DMS153 treated with DMSO at 0.1 percent for 48 hours (cell line): Measurements from ENCODE around the gene AOPEP.
A peak's percentile ranks its signal among the peaks of the same experiment; 100 is the strongest.

Experiments used
- DNase-seq: peaks from one replicate; lab custom pipeline; 2025; ENCODE audit not compliant: unreplicated experiment; lab: John Stamatoyannopoulos, UW

AOPEP gene

DNA sequence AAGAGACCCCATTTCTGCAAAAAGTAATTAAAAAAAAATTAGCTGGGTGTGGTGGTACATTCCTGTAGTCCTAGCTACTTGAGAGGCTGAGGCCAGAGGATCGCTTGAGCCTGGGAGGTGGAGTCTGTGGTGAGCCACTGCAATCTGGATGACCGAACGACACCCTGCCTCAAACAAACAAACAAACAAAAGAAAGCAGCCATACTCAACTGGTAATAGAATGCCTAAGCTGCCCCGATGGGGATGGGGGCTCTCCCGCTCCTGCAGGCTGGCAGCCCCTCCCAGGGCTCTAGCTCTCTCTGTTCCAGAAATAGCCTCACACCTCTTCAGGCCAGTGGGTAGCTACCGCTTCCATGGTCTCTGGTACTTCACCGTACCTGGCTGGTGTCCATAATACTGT lies 349.2 kb downstream of the AOPEP start:
- DNase-seq = no peak

DNA sequence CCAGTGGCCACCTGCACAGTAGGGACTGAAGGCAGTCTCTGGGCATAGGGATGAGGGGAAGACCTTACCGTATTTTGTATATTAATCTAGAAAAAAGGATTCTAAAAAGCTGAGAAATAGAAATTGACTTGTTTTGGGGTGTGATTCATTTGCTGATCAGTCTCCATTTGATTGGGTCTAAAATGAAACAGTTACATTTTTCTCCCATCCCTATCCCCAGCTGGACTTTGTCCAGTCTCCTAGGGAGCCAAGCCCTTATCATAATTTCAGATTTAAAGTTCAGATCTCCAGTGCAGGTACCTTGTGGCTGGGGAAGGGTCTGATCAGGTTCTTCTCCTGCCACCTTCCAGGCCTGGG lies 350.2 kb downstream of the AOPEP start:
- no peak for DNase-seq

DNA sequence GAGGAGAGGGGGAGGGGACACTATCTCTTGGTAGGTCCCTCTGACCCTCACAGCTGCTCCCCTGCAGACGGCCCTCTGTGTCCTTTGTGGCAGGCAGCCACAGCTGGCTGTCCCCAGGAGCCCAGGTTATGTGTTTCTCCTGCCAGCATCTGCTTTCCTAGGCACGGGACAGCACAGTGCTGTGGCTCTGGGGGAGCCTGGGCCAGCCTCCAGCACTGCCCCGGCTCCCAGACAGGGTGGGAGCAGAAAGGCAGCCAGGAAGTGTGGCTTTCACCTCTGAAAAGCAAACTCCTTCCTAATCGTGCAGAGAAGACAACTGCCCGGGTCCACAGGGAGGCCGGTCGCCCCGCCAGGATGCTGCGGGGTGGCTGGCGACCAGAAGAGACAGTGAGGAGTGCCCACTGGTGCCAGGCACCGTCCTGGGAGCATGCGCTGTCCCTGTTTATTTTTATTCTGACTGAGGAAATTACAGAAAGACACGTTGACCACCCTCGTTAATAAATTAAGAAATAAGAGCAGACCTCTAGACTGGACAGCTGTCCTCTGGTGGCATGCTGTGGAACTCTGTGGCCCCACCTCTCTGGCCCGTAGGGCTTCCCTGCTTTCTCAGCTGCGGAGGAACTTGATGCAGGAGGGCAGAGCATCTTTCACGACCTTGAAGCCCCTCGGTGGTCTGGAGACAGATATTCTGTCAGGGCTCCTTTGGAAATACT lies 350.7 kb downstream of the AOPEP start:
- DNase-seq = no peak

DNA sequence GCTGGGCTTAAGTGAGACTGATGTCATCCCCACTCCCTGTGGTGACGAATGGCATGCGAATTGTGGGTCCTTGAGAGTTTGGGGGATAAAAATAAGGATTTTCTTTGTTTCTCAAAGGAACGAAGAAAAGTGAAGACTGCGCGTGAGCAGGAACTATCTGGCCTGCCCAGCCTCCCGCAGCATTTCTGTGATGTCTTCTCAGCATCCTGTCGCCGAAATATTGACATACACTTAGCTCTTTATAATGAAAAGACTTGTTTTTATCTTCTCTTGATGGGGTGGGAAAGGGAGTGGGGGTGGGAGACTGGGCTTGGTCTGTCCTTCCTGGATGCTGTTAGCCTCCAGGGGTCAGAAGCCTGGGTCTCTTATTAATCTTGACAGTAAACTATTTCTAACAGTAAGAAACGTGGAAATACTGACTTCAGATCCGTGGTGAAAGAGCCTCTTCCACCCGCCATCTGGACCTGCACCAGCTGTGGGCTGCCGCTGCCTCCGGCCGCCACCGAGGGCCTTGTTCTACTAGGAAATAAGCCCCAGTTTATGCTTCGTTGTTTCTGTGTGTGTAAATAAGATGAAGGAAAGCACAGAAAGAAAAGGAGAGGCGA lies 351.4 kb downstream of the AOPEP start:
- DNase-seq = no peak

DNA sequence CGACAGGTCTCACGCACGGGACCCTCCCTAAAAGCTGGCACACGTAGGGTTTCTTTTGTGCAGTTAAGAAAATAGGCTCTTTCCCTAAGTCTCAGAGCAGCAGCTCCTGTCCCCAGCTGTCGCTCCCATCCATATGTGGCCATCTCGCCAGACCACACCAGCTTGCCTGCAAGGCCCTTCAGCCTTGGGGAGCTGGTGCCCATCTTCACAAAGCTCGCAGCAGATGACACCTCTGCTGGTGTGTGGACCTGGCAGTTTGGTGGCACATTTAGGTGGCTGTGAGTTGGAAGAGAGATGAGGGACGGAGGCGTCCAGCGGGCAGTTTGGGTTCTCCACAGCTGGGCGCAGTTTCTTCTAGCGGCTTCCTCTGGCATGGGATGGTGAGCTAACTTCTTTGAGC lies 352.0 kb downstream of the AOPEP start:
- no peak for DNase-seq

DNA sequence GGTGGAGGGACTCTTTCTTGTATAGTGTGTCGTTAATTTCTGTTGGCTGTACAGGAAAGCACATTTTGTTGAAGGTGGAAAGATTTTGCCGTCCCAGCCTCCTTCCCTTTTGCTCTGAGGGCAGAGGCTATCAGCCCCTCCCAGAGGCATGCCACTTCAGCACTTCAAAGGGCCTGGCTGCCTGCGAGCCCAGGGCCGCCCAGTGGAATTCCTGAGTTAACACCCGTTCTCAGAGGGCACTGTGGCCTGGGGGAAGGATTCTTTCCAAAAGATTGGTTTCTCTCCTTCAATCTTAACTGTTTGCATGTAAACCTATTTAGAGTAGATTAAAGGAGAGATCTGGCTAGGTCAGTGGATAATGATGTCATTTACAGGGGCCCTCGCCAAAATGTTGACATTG lies 352.4 kb downstream of the AOPEP start:
- no peak for DNase-seq

DNA sequence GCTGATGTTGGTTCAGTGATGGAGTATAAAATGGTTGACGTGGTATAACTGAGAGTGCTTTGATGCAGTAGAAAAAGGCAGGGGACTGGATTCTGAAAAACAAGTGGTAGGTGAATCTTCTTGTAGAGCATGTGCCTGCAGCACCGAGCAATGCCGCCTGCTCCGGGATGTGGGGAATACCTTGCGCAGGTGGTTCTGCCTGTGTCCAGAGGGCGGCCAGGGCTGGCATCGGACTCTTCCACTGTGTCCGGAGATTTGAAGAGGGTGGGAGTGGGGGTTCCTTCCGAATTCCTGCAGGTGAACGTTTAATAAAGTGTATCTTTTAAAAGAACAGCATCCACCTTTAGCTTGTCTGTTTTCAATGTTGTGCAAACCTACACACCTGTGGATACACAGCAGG lies 353.0 kb downstream of the AOPEP start:
- no peak for DNase-seq

DNA sequence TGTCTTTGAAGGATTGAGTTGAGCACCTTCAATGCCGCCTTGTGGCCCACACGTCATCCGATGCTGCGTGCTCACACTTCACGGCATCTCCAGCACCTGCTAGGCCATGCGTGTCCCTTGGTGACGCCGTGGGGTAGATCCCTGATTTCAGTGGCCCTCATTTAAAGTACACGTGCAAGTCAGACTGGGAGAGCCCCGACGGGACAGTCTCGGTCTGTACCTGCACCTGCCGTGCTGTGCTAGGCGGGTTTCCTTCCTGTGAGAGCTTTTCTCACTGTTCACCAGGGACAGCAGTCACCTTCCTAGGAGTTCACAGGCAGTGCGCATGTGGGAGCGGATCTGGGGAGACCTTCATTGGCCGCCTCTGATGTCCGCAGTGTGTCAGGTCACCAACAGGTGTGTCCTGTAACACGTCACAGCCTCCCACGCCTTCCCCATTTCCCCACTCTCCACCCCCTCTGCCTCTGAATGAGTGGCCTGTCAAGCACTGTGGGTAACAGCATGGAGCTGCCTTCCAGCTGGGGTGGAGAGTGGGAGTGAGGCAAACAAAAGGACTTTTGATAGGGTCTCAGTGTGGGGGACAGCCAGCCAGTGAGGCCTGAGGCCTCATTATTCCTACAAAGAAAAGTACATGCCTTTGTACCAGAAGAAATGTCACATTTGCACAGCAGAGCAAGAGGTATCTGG lies 354.6 kb downstream of the AOPEP start:
- DNase-seq = no peak

DNA sequence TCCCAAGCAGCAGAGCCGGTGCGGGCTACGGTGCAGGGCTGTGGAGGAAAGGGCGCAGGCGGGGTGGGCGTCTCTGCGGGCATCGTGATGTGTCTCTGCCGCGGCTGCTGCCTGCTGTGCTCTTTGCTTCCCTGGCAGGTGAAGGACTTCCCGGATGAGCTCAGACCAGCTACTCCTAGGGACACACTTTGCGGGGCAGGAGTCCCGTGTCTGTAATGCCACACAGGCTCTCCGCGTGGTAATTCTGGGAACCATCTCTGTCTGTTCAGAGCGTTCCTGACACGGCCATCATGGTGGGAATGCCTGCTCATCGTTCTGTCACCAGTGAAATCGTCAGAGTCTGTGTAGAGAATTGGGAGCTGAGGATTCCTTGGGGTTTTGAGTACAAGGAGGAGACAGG lies 355.5 kb downstream of the AOPEP start:
- DNase-seq = no peak

DNA sequence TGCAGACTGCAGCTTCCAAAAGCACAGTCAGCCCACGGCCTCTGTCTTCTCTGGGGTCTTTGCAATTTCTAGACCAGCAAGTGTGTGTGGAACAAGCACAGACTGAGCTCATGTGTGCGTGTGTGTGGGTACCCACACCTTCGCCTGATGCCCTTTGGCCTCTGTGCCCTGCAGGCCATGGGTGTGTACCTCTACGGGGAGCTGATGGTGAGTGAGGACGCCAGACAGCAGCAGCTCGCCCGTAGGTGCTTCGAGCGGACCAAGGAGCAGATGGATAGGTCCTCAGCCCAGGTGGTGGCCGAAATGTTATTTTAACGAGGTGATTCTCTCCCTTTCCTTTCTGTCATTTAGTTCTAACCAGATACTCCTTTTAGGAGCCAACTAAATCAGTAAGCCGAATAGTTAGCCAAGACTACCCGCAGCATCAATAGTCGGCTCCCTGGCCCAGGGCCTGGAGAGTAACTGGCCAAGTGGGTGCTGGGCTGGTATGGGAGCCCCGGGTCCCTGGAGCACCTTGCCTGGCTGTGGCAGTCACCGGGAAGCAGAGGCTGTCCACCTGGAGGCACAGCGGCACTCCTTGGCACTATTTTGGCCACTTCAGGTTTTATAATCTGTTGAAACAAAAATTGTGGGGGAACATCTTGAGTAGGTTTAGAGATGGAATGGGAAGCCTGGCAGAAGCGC lies 356.0 kb downstream of the AOPEP start:
- DNase-seq = no peak

DNA sequence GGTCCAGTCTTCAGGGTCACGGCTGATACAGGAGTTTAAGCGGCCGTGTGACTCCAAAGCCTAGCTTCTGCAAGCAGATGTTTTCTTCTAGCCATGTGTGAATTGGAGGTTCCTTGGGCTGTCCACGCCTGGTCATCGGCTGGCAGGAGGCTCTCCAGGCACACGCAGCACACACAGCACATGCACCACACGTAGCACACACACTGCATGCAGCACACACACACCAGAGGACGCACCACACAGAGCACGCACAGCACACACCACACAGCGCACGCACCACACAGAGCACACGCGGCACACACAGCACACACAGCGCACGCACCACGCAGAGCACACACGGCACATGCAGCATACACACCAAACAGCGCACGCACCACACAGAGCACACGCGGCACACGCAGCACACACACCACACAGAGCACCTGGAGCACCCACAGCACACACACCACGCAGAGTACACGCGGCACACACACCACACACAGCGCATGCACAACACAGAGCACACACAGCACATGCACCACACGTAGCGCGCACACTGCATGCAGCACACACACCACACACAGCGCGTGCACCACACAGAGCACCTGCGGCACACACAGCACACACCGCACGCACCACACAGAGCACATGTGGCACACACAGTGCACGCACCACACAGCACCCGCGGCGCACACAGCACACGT lies 356.7 kb downstream of the AOPEP start:
- no peak for DNase-seq

DNA sequence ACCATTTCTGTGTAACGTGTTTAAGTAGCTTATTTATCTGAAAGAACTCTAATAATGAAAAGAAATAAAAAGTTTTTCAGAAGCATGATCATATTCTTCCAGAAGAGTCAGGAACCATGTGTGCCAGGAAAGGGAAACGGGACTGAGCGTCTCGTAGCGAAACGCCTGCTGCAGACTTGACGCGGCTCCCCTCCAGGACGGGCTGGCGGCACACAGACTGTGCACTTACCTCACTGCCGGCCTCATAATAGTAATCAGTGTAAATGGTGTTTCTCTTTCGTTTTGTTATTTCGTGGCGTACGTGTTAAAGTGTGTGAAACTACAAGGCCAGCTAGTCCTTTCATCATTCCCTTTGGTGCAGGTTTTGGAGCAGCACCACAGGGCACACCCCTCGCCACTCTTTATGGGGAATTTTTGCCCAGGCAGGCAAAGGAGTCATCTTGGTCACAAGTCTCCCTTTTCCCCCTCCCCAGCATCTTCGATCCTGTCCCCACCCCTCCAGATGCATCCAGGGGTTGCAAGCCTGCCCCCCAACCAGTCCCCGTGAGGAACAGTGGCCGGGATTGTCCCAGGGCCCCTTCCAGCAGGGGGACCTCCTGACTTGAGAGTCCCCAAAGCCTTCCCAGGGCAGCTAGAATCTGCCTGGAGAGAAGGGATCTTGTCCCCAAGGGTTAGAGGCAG lies 357.9 kb downstream of the AOPEP start:
- DNase-seq = no peak

DNA sequence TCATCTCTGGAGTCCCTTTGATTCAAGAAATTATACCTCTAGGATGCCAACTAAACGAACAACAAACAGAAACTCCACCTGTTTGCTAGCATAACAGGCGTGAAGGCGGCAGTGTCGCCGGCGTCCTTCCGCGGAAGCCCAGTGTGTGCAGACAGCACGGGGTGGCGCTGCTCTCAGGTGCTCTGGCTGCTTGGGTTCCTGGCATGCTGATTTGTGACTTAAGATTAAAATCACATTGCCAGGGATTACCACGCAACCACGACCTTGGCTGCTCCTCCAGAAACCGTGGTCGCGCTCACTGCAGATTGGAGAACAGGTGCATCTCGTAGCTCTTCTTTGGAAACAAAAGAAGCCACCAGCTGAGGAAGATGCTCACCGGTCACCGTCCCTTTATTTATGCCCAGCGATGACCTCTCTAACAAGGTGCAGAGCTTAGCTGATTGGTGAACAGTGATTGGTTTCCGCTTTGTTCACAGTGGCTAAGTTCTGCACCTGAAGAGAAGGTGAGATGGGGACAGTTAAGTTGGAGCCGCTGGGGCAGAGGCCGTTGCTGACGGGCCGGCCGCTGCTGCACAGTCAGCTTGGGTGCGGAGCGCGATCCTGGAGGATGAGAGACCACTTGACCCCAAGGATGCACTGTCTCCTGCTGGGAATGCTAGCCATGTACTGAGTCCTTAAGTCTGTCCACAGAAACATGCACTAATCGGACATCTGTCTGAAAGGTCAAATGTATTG lies 358.7 kb downstream of the AOPEP start:
- DNase-seq = no peak

DNA sequence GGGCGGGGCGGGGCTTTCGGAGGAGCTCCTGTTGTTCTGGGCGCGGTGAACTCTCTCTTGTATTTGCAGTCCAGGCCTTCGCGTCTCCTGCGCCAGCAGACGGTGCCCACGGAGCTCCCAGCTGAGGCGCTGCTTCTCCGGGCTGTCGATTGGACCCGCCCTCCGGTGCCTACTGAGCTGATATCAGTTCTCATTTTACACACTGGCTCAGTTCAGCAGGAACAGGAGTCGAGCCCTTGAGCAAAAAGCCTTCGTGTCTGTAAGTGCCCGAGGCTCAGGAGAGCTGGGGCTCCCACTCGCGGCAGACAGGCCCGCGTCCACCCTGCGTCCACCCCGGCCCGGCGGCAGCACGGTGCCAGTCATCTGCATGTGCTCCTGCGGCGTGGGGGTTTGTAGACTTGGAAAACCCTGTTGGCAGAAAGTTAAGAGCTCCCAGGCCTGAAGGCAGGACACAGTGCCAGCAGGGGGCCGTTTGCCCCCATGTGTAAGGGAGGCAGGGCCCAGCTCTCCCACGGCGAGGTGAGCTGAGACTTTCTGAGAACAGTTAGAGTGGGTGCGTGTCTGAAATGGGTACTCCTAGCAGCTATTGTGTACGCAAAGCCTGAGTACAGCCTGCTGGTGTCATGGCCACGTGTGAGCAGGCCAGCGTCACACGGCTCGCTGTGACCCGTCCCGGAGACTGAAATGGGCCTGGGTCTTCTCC lies 359.5 kb downstream of the AOPEP start:
- DNase-seq = no peak

DNA sequence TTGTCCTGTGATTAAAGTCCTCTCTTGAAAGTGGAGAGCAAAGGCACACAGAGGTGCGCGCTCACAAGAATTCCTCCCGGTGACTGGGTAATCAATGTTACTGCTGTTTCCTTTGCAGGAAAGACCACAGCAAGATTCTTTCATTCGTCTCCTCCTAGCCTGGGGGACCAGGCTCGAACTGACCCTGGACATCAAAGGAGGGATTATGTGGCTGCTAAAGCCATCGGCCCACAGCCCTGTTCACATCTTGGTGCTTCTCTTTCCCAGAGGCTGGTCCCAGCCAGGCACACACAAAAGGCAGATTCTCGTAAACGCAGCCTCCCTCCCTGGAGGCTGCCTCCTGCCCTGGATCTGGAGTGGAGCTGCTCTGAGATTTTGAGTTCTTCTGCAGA lies 360.1 kb downstream of the AOPEP start:
- no peak for DNase-seq

DNA sequence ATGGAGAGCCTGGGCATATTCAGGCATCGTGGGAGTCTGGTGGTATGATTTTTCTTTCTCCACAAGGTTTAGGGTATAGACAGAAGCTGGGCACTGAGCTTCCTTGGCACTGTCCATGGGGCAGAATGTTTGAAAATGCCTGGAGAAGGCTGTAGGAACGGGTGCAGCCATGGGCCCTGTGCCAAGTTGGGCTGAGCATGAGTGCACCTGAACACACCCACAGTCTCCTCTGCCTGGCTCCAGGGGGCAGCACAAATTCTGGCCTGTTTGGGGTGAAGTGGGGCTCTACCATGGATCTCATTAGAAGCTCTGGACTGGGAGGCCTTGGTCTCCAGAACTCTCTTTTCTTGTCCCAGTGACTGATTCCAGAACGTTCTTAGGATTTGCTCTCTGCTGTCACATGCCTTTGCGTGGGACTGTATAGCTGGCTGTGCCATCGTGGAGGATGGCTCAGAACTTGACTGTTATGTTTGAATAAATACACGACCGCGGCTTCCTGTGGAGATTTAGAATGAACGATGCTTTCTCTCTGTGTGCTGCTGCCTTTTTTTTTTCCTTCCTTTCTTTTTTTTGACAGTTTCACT lies 361.3 kb downstream of the AOPEP start:
- peak; percentile 10 for DNase-seq

DNA sequence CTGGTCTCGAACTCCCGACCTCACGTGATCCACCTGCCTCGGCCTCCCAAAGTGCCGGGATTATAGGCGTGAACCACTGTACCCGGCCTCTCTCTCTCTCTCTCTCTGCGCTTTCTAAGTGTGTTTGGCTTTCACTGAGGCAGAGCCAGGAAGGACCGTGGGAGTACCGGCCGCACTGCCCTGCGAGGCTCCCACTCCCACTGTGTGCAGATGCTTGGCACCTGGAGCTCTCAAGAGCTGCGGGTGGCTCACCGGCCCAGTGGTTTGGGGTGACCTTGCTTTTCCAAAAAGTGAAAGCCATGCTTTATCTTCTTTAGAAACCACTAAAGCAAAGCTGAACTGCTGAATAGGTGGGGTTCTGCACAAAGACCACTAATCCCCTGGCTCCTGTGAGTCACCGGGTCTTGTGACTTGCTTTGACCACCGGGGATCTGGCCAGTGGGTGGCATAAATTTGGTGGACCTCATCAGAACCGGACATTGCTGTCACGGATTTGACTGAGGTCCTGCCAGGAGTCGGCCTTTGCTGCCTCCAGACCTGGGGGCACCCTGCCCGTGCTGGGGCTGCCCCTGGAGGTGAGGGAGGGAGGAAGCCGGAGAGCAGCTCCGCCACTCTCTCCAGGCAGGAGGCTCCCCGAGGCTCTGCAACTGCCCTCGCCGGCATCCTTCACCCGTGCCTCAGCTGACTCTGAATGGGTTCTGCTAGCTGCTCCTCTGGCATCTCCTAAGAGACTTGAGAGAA lies 362.1 kb downstream of the AOPEP start:
- no peak for DNase-seq

DNA sequence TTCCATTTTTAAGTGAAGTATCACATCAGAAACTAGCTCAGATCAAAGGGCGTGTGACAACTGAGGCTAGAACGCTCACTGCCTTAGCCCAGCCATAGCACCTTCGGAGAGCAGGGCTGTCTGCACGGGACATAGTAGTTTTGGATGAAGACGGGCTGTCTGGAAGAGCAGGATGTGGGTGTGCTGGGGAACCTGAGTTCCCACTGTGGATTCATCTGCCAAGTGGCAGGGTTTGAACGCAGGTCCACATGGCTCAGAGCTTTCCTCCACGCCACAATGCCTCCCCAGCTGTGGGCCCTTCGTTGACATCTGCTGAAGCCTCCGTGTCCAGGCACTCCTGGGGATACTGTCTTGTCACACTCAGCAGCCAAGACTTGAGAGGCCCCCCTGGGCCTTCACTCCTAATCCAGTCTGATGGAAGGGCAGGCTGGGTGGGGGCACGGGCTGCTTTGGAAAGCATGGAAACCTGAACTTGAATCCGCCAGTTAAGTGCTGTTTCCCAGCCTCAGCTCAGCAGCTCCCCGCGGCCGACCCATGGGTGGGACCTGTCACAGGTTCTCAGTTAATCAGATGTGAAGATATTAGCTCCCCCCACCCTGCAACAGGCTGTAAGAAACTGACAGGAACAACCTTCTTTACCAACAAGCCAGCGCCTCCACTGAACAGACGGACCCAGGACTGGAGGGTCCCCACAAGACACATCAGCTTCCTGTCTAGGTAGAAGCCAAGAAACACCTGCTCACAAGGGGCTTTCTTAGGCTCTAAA lies 362.9 kb downstream of the AOPEP start:
- no peak for DNase-seq
